ENCODE results near the gene FMO5. TPM values are rescaled to one million over a fixed set of nuclear protein-coding genes. Genes with fewer than 3 reads are reported as not detected.

The FMO5 gene
- total RNA-seq, 4 donors from 2014 or later: 1.2 to 2.9 (median 2.1) TPM

GRCh38 chr1:147169840-147170674 is 55.1 kb downstream of the FMO5 start:
- Histone ChIP-seq H3K4me3 (peak overlapping the region in 3 of 4 donors; percentile 86 to 94 (median 90)), H3K27ac (replicated peaks in 1 of 4) (peak overlapping the region in 3 of 4 donors; percentile 93 to 95 (median 95)), H3K27me3 (no peaks in the 10 kb centered on the region), H3K9me3 (no peaks in the 10 kb centered on the region), H3K4me1 (peaks cover 30 to 60% (median 55%) of the 10 kb centered on the region in 4 donors), H3K36me3 (peaks cover 3 to 18% (median 11%) of the 10 kb centered on the region in 4 donors)
- no peak for DNase-seq (ENCODE audit: extremely low spot score)
- intact Hi-C loops (cut with DNase I): no loop called here
- TF ChIP-seq POLR2AphosphoS5 (IDR thresholded peaks at IDR 0.05) (no peak), POLR2A (IDR thresholded peaks at IDR 0.05; ENCODE audit: low read depth) (no peak), CTCF (IDR thresholded peaks at IDR 0.05) (no peak), EP300 (IDR thresholded peaks at IDR 0.05) (no peak)
- 81% methylated on average over 6 of the region's 6 CpGs for WGBS

DNA sequence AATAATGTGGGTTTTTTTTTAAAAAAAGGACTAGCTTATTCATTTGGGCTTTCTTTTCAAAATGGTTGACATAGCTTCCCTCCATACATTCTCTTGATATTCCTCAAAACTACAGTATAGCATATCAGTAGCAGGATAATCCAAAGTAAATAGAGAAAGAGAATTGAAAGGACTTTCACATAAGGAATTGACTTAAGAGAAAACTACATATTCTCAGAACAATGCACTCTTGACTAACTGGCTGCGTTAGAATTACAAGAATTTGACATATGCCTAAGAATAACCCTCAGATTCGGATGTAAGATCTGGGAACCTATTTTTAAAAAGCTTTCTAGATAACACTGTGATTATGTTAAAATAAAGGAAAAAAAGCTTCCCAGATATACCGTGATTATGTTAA is 56.0 kb downstream of the FMO5 start:
- Histone ChIP-seq H3K4me3 (no peak overlapping the region), H3K4me1 (peaks cover 28 to 57% (median 50%) of the 10 kb centered on the region in 4 donors), H3K27me3 (no peaks in the 10 kb centered on the region), H3K9me3 (no peaks in the 10 kb centered on the region), H3K27ac (replicated peaks in 1 of 4) (no peak overlapping the region), H3K36me3 (peaks cover 3 to 26% (median 13%) of the 10 kb centered on the region in 4 donors)
- TF ChIP-seq CTCF (IDR thresholded peaks at IDR 0.05): no peak
- no peak for TF ChIP-seq EP300 (IDR thresholded peaks at IDR 0.05)
- no peak for TF ChIP-seq POLR2AphosphoS5 (IDR thresholded peaks at IDR 0.05)
- TF ChIP-seq POLR2A (IDR thresholded peaks at IDR 0.05; ENCODE audit: low read depth): no peak
- 65% methylated on average over 3 of the region's 3 CpGs for WGBS
- DNase-seq (ENCODE audit: extremely low spot score): no peak
- intact Hi-C loops (cut with DNase I): no loop called here

GRCh38 chr1:147168626-147169058 is 56.5 kb downstream of the FMO5 start:
- Histone ChIP-seq H3K36me3 (peaks cover 3 to 30% (median 13%) of the 10 kb centered on the region in 4 donors), H3K27ac (replicated peaks in 1 of 4) (no peak overlapping the region), H3K9me3 (no peaks in the 10 kb centered on the region), H3K27me3 (no peaks in the 10 kb centered on the region), H3K4me1 (peaks cover 22 to 51% (median 45%) of the 10 kb centered on the region in 4 donors), H3K4me3 (no peak overlapping the region)
- intact Hi-C loops (cut with DNase I): no loop called here
- 77% methylated on average over 2 of the region's 2 CpGs for WGBS
- TF ChIP-seq POLR2AphosphoS5 (IDR thresholded peaks at IDR 0.05) (no peak), POLR2A (IDR thresholded peaks at IDR 0.05; ENCODE audit: low read depth) (no peak), CTCF (IDR thresholded peaks at IDR 0.05) (no peak), EP300 (IDR thresholded peaks at IDR 0.05) (no peak)
- no peak for DNase-seq (ENCODE audit: extremely low spot score)

- H3K4me1 ChIP-seq: peaks cover 20 to 46% (median 39%) of the 10 kb centered on the region in 4 donors
- 70% methylated on average over 1 of the region's 1 CpG for WGBS
- H3K4me3 ChIP-seq: no peak overlapping the region
- peak overlapping the region in 1 of 4 donors; percentile 35 for H3K27ac ChIP-seq (replicated peaks in 1 of 4)
- intact Hi-C loops (cut with DNase I): no loop called here
- peak in 1 of 2 donors; percentile 27 for TF ChIP-seq POLR2AphosphoS5 (IDR thresholded peaks at IDR 0.05)
- TF ChIP-seq EP300 (IDR thresholded peaks at IDR 0.05): no peak
- TF ChIP-seq CTCF (IDR thresholded peaks at IDR 0.05): no peak
- no peak for TF ChIP-seq POLR2A (IDR thresholded peaks at IDR 0.05; ENCODE audit: low read depth)
- H3K36me3 ChIP-seq: peaks cover 3 to 33% (median 14%) of the 10 kb centered on the region in 4 donors
- no peak for DNase-seq (ENCODE audit: extremely low spot score)
- no peaks in the 10 kb centered on the region for H3K27me3 ChIP-seq
- H3K9me3 ChIP-seq: no peaks in the 10 kb centered on the region
These were observed 57.8 kb downstream of the FMO5 start for GRCh38 chr1:147167365-147167764.

Data from esophagus muscularis mucosa (tissue), 4 donors.